Psoas muscle (tissue), 8 donors: Measurements from ENCODE around the gene DVL1. TPM values are rescaled to one million over a fixed set of nuclear protein-coding genes. Genes with fewer than 3 reads are reported as not detected.

ENCODE experiments used
- ATAC-seq, 4 donors: fragments of 200-7000 bp; cut with Tn5 transposase; one replicate each; pipeline ENCODE4 v1.9.1; 2020; ENCODE audit warnings: moderate library complexity in 3 of 4, mild to moderate bottlenecking in 2 of 4
- DNase-seq, 2 donors: peaks; one replicate each; pipeline ENCODE4 v3.0.0-alpha.2; 2020
- H3K27ac ChIP-seq: fragments of 200-600 bp; one replicate; pipeline ENCODE4 v1.8.0; 2022
- H3K27me3 ChIP-seq, 3 donors: fragments of 200-600 bp in 1 of 3; one replicate each; pipeline versions ENCODE4 v1.6.1 to v1.8.0; 2013 to 2022; ENCODE audit warnings: low read length in 2 of 3, mild to moderate bottlenecking in 2 of 3, moderate library complexity in 1 of 3; ENCODE audit not compliant: insufficient read depth in 3 of 3
- H3K36me3 ChIP-seq, 2 donors: fragments of 200-600 bp in 1 of 2; one replicate each; pipeline versions ENCODE4 v1.6.1 to v1.8.0; 2013 to 2022; ENCODE audit warnings: low read depth in 1 of 2, mild to moderate bottlenecking in 1 of 2, moderate library complexity in 1 of 2; ENCODE audit not compliant: insufficient read depth in 1 of 2
- H3K4me1 ChIP-seq: fragments of 200-600 bp; one replicate; pipeline ENCODE4 v1.8.0; 2022
- H3K4me3 ChIP-seq: fragments of 200-600 bp; one replicate; pipeline ENCODE4 v1.8.0; 2022; ENCODE audit warnings: mild to moderate bottlenecking
- H3K9me3 ChIP-seq: fragments of 200-600 bp; one replicate; pipeline ENCODE4 v1.8.0; 2022
- CTCF ChIP-seq: fragments of 200-600 bp; IDR thresholded peaks from one replicate; pipeline ENCODE4 v1.8.0; 2022; ENCODE audit warnings: antibody characterized with exemption
- WGBS, 3 donors: extraction: QIAGEN DNeasy Blood & Tissue Kit; methylation state at CpG; one replicate each; pipeline versions ENCODE4 v1.1.6 to v1.1.7; 2013; 5-methylcytosine and 5-hydroxymethylcytosine counted together
- intact Hi-C, 2 donors: fragments of 100-400 bp; cut with DNase I; formaldehyde crosslinking; loops; one replicate each; pipeline versions ENCODE4 v1.11.0 to v1.14.2; 2022
- polyA plus RNA-seq, 3 donors: library from polyadenylated mRNA; stranded (reverse); fragments of 200-250 nt; gene quantifications; one replicate each; pipeline ENCODE4 v1.2.3, GENCODE V29; 2013
- total RNA-seq, 4 donors: library from RNA; stranded (reverse); fragmentation: NEBNext Ultra II Directional in 2 of 4; extraction: Animal tissue kit (Norgen Biotek cat#: 25700) in 2 of 4; gene quantifications; one replicate each; pipeline versions ENCODE4 v1.2.1 to v1.2.4, GENCODE V29; 2021 to 2023
- donor health status: healthy with polysubstance abuse.
- donor health status: DM: no; HTN: no; CAD: no; lungs with moderate emphysema.
- donor health status: Bipolar disorder and iron deficiency.
- donor health status: healthy.
- donor health status: DM: yes; HTN: yes; CAD: no.
- donor health status: DM: no; HTN: no; CAD: no.
- donor health status: DM: no; HTN: no; CAD: no.
- donor health status: DM: yes; HTN: yes; CAD: no.

DVL1 gene
- total and polyA plus RNA-seq, 7 donors: 162 to 215 (median 208) TPM

- Histone ChIP-seq H3K4me1 (peaks cover 50% of the 10 kb centered on the region), H3K4me3 (peak overlapping the region; percentile 87), H3K9me3 (no peaks in the 10 kb centered on the region), H3K36me3 (peaks cover 0 to 29% of the 10 kb centered on the region in 2 donors), H3K27ac (peak overlapping the region; percentile 88), H3K27me3 (no peaks in the 10 kb centered on the region)
- WGBS, 3 donors: 22 to 44% (median 22%) methylated on average over 16 of the region's 16 CpGs
- intact Hi-C loops: no loop called here
- TF ChIP-seq CTCF: no peak
- peak in 3 of 4 donors; percentile 30 to 52 (median 31) for ATAC-seq
- DNase-seq: peak in 1 of 2 donors; percentile 79
These were observed 23.7 kb downstream of the DVL1 start for GRCh38 chr1:1325288-1326074.

GRCh38 chr1:1324524-1325287 is 24.5 kb downstream of the DVL1 start, which contains the start of the genes CPTP and INTS11:
TSS of gene CPTP (plus strand) at chr1:1324802. CDS start at chr1:1326911, 2,109 bp downstream.
TSS of gene INTS11 (minus strand) at chr1:1324660. CDS start at chr1:1324608, 52 bp downstream.
- ATAC-seq: peak; percentile 84 to 92 (median 88)
- Histone ChIP-seq H3K4me1 (peaks cover 49% of the 10 kb centered on the region), H3K27me3 (no peaks in the 10 kb centered on the region), H3K27ac (peak within 1 kb of the TSS; percentile 88), H3K36me3 (peaks cover 0 to 37% of the 10 kb centered on the region in 2 donors), H3K4me3 (peak within 1 kb of the TSS; percentile 87), H3K9me3 (no peaks in the 10 kb centered on the region)
- DNase-seq: peak; percentile 95 to 98
- 0 to 5% (median 0%) methylated on average over 33 to 84 of the region's 84 CpGs for WGBS, 3 donors
- no peak for TF ChIP-seq CTCF
- intact Hi-C loops: no loop called here

DNA sequence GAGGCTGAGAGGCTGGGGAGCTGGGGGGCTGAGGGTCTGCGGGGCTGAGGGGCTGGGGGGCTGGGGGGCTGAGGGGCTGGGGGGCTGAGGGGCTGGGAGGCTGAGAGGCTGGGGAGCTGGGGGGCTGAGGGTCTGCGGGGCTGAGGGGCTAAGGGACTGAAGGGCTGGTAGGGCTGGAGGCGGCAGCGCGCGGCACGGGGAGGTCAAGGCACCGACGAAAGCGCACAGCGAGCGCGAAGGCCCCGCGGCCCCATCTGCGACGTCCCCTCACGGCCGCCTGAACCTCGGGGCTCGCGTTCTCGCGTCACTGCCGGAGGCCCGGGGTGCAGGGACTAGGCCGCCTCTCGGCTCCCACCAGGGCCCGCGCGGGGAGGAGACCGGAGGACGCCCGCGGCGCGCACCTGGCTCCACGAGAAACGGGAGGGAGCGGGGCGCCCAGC is 25.1 kb downstream of the DVL1 start:
- intact Hi-C loops: no loop called here
- Histone ChIP-seq H3K27ac (peak overlapping the region; percentile 88), H3K4me1 (peaks cover 49% of the 10 kb centered on the region), H3K9me3 (no peaks in the 10 kb centered on the region), H3K4me3 (peak overlapping the region; percentile 87), H3K27me3 (no peaks in the 10 kb centered on the region), H3K36me3 (peaks cover 0 to 43% of the 10 kb centered on the region in 2 donors)
- TF ChIP-seq CTCF: no peak
- ATAC-seq (no peak), DNase-seq (no peak)
- 0 to 1% (median 0%) methylated on average over 6 to 41 of the region's 41 CpGs for WGBS, 3 donors

GRCh38 chr1:1322952-1323351 is 26.3 kb downstream of the DVL1 start:
- H3K27ac ChIP-seq: no peak overlapping the region
- no peaks in the 10 kb centered on the region for H3K27me3 ChIP-seq
- H3K4me1 ChIP-seq: peaks cover 61% of the 10 kb centered on the region
- no peak for TF ChIP-seq CTCF
- no peak for DNase-seq
- peak overlapping the region; percentile 22 for H3K4me3 ChIP-seq
- no peak for ATAC-seq
- WGBS, 3 donors: 73 to 83% (median 78%) methylated on average over 10 of the region's 10 CpGs
- H3K9me3 ChIP-seq: no peaks in the 10 kb centered on the region
- peaks cover 0 to 41% of the 10 kb centered on the region in 2 donors for H3K36me3 ChIP-seq
- intact Hi-C loops: no loop called here
